AG09319 (cell line): ENCODE results near the gene UNC5C.

Experiments used
- DNase-seq: peaks from one replicate; pipeline ENCODE4 v3.0.0-alpha.2; 2010; ENCODE audit warnings: low read depth; ENCODE audit errors: extremely low read depth
- TF ChIP-seq, protein P1 (sequence below): IDR thresholded peaks from 2 replicates; pipeline ENCODE4 v1.5.1; 2011; ENCODE audit warnings: low read depth, mild to moderate bottlenecking, inconsistent platforms, low read length, moderate library complexity

Gene UNC5C

GRCh38 chr4:95363966-95364365, 184.8 kb downstream of the UNC5C start:
- TF ChIP-seq, protein P1, sequence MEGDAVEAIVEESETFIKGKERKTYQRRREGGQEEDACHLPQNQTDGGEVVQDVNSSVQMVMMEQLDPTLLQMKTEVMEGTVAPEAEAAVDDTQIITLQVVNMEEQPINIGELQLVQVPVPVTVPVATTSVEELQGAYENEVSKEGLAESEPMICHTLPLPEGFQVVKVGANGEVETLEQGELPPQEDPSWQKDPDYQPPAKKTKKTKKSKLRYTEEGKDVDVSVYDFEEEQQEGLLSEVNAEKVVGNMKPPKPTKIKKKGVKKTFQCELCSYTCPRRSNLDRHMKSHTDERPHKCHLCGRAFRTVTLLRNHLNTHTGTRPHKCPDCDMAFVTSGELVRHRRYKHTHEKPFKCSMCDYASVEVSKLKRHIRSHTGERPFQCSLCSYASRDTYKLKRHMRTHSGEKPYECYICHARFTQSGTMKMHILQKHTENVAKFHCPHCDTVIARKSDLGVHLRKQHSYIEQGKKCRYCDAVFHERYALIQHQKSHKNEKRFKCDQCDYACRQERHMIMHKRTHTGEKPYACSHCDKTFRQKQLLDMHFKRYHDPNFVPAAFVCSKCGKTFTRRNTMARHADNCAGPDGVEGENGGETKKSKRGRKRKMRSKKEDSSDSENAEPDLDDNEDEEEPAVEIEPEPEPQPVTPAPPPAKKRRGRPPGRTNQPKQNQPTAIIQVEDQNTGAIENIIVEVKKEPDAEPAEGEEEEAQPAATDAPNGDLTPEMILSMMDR = no peak
- no peak for DNase-seq

DNA sequence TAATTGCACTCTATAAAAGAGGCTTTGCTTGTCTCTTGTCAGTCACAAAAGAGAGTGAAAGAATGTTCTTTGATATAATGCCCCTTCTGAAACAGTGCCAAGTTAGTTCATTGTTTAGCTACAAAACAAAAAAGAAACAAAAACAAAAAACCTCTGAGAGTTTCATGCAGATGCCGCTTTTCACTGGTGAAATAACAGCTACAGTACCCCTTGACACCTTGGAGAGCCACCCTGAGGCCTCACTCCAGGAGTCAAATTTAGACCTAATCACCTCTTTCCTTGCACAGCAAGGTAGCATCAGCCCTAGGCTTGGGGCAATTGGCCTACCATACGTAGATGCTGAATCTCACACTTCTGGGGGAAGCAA, 185.2 kb downstream of the UNC5C start:
- DNase-seq = no peak

GRCh38 chr4:95362906-95363558, 185.7 kb downstream of the UNC5C start:
- DNase-seq = no peak
- TF ChIP-seq, protein P1 = no peak

More for the DNA sequence above, 185.2 kb downstream of the UNC5C start:
- TF ChIP-seq, protein P1 = no peak

- TF ChIP-seq, protein P1 = no peak
- DNase-seq = no peak
Measured at GRCh38 chr4:95362066-95362465, 186.7 kb downstream of the UNC5C start.

- DNase-seq = no peak
- TF ChIP-seq, protein P1 = no peak
Measured at GRCh38 chr4:95361696-95361965, 187.1 kb downstream of the UNC5C start.

GRCh38 chr4:95360906-95361695, 187.7 kb downstream of the UNC5C start:
- TF ChIP-seq, protein P1 = no peak
- no peak for DNase-seq

DNA sequence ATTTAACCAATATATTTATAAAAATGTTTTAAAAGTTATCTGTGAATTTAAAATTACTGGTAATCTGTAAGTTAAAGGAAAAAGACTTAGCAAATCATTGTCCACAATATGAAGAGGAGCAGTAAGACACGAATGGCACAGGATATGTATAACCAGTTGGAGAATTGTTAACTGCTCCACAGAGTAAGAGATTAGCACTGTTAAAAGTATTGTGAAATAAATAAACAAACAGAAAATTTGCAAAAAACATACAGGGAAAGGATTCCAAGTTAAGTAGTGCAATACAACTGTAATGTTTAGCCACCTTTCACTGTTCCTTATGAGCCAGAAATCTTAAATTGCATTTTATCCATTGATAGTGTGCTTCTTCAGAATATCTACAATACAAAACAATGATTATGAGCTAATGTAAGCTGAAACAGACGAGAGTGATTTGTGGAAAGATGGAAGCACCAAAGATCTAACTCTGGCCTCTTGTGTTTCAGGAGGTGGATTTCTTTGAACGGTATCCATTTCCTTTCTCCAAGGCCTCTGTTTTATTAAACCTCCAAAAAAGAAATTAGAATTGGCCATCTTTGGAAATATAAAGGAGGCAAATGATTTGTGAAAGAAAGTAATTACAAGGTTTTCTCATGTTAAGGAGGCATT, 188.4 kb downstream of the UNC5C start:
- TF ChIP-seq, protein P1 = no peak
- DNase-seq = no peak
